ENCODE results near the gene CHD6.

DNA sequence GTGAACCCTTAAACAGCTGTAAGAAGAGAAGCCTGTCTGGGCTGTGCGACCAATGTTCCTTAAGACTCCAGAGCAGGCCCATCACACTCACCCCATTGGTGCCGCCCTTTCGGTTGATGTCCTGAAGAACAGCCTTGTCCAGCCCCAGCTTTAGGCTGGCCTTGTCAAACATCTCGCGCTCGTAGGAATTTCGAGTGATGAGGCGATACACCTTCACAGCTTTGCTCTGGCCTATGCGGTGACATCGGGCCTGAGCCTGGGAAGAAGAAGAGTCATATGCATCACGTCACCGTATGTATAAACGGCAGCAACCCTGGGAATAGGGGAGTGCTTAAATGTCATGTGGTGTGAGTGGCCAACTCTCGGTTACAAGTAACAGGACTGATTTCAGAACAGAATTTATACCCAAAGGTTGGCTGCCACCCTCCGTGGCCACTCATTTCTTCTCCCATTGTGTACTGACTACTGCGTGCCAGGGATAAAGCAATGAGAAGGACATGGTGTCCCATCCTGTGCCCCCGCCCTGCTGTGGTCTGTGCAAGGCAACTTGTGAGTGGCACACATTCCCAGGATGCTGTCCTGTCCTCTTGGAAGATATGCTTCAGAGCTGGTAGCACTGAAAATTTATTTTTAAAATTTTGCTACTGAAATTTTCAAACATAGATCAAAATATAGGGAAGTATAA lies 160.9 kb downstream of the CHD6 start:
- TF ChIP-seq, protein P1, sequence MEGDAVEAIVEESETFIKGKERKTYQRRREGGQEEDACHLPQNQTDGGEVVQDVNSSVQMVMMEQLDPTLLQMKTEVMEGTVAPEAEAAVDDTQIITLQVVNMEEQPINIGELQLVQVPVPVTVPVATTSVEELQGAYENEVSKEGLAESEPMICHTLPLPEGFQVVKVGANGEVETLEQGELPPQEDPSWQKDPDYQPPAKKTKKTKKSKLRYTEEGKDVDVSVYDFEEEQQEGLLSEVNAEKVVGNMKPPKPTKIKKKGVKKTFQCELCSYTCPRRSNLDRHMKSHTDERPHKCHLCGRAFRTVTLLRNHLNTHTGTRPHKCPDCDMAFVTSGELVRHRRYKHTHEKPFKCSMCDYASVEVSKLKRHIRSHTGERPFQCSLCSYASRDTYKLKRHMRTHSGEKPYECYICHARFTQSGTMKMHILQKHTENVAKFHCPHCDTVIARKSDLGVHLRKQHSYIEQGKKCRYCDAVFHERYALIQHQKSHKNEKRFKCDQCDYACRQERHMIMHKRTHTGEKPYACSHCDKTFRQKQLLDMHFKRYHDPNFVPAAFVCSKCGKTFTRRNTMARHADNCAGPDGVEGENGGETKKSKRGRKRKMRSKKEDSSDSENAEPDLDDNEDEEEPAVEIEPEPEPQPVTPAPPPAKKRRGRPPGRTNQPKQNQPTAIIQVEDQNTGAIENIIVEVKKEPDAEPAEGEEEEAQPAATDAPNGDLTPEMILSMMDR (conservative IDR thresholded peaks at IDR 0.05; ENCODE audit: low read length), result no peak
- no peak for TF ChIP-seq EZH2phosphoT487 (IDR thresholded peaks at IDR 0.05; ENCODE audit: borderline replicate concordance, low read depth, low read length)

All from OCI-LY7 (cell line).